ENCODE measurements around the gene SCT.

SCT gene

DNA sequence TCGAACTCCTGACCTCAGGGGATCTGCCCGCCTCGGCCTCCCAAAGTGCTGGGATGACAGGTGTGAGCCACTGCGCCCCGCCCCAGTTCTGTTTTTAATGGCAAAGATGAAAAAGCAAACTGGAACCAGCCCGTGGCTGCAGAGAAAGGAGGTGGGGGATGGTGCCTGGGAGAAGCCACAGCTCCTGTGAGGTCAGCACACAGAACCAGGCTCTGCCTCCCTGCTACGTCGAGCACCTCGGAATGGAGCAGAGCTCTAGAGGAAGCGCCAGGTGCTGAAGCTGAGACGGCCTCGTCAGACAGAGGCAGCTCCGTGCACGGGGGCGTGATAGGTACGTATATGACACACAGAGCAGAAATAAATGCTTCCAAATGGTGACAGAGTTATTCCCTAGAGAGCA lies 18.6 kb upstream of the SCT start:
- ATAC-seq, result no peak
- TF ChIP-seq ARNTL (CRISPR knock-in tag; IDR thresholded peaks at IDR 0.05; ENCODE audit: borderline replicate concordance, low read depth) (no peak), CSRNP3 (CRISPR knock-in tag; IDR thresholded peaks at IDR 0.05) (no peak), BACH2 (CRISPR knock-in tag; IDR thresholded peaks at IDR 0.05; ENCODE audit: borderline replicate concordance) (no peak), PPARA (CRISPR knock-in tag; IDR thresholded peaks at IDR 0.05; ENCODE audit: borderline replicate concordance) (no peak), ESRRG (CRISPR knock-in tag; IDR thresholded peaks at IDR 0.05) (no peak), ZFP3 (CRISPR knock-in tag; IDR thresholded peaks at IDR 0.05) (no peak), TOX (CRISPR knock-in tag; IDR thresholded peaks at IDR 0.05; ENCODE audit: borderline replicate concordance) (no peak), PATZ1 (CRISPR knock-in tag; IDR thresholded peaks at IDR 0.05; ENCODE audit: borderline replicate concordance) (no peak), ZNF8 (CRISPR knock-in tag; IDR thresholded peaks at IDR 0.05) (no peak), ZNF565 (CRISPR knock-in tag; conservative IDR thresholded peaks at IDR 0.05; ENCODE audit: low read depth) (no peak), POU6F1 (CRISPR knock-in tag; IDR thresholded peaks at IDR 0.05; ENCODE audit: borderline replicate concordance, low read depth) (no peak), RARB (CRISPR knock-in tag; IDR thresholded peaks at IDR 0.05) (no peak), ZFP30 (CRISPR knock-in tag; IDR thresholded peaks at IDR 0.05) (no peak), OSR1 (CRISPR knock-in tag; IDR thresholded peaks at IDR 0.05) (no peak), ISL1 (CRISPR knock-in tag; IDR thresholded peaks at IDR 0.05) (no peak), SNAI2 (CRISPR knock-in tag; IDR thresholded peaks at IDR 0.05) (no peak), TSHZ2 (CRISPR knock-in tag; IDR thresholded peaks at IDR 0.05) (no peak), TCF4 (CRISPR knock-in tag; IDR thresholded peaks at IDR 0.05; ENCODE audit: borderline replicate concordance) (no peak)
- TF ChIP-seq, protein P1, sequence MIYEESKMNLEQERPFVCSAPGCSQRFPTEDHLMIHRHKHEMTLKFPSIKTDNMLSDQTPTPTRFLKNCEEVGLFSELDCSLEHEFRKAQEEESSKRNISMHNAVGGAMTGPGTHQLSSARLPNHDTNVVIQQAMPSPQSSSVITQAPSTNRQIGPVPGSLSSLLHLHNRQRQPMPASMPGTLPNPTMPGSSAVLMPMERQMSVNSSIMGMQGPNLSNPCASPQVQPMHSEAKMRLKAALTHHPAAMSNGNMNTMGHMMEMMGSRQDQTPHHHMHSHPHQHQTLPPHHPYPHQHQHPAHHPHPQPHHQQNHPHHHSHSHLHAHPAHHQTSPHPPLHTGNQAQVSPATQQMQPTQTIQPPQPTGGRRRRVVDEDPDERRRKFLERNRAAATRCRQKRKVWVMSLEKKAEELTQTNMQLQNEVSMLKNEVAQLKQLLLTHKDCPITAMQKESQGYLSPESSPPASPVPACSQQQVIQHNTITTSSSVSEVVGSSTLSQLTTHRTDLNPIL (CRISPR knock-in tag; IDR thresholded peaks at IDR 0.05; ENCODE audit: low read depth), result no peak

DNA sequence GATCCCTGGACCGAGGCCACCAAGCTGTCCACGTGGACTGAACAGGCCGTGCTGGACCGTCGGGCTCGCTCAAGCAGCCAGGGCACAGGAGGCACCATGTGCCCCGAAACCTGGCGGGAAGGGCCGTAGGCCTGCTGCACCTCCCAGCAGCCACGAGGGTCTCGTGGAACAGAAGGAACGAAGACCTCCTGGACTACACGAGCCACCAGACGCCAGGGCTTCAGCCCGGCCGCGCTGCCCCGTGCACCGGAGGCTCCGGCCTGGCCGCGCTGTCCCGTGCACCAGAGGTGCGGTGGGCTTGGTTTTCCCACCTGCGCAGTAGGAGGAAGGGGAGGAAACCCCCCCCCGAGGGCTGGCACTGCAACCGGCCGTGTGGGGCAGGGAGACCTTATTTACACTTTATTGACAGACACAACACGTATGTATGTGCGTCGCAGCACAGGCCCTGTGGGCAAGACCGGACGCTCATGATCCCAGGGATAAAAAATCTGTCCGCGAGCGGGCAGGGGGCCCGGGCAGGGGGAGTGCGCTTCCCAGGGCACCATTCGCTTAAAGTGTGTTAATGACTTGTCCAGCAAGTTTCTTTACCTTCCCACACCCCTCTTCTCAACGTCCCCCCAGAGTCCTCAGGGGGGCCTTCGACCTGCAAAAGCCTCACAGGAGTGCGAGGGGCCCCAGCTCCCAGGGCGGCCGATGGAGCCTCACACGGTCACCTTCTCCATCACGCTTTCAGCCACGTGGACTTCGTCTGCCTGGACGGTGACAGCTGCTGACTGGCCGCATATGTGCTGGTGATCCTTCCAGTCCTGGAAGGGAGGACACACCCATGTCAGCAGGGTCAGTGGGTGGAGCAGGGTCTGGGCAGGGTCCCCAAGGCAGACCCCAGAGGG lies 17.1 kb upstream of the SCT start:
- ATAC-seq, result no peak; the same call in 2 of the 3 replicates
- TF ChIP-seq ZFP3 (CRISPR knock-in tag; IDR thresholded peaks at IDR 0.05) (no peak), GLIS3 (CRISPR knock-in tag; IDR thresholded peaks at IDR 0.05) (no peak), OSR1 (CRISPR knock-in tag; IDR thresholded peaks at IDR 0.05) (no peak), BACH2 (CRISPR knock-in tag; IDR thresholded peaks at IDR 0.05; ENCODE audit: borderline replicate concordance) (no peak), SNAI2 (CRISPR knock-in tag; IDR thresholded peaks at IDR 0.05) (no peak), ISL1 (CRISPR knock-in tag; IDR thresholded peaks at IDR 0.05) (no peak), TCF4 (CRISPR knock-in tag; IDR thresholded peaks at IDR 0.05; ENCODE audit: borderline replicate concordance) (no peak), ZC3H10 (CRISPR knock-in tag; IDR thresholded peaks at IDR 0.05) (no peak), TOX (CRISPR knock-in tag; IDR thresholded peaks at IDR 0.05; ENCODE audit: borderline replicate concordance) (no peak), ZNF565 (CRISPR knock-in tag; conservative IDR thresholded peaks at IDR 0.05; ENCODE audit: low read depth) (no peak), PPARA (CRISPR knock-in tag; IDR thresholded peaks at IDR 0.05; ENCODE audit: borderline replicate concordance) (no peak), ZFP30 (CRISPR knock-in tag; IDR thresholded peaks at IDR 0.05) (no peak), ESRRG (CRISPR knock-in tag; IDR thresholded peaks at IDR 0.05) (no peak), ZNF8 (CRISPR knock-in tag; IDR thresholded peaks at IDR 0.05) (no peak), PATZ1 (CRISPR knock-in tag; IDR thresholded peaks at IDR 0.05; ENCODE audit: borderline replicate concordance) (no peak), ARNTL (CRISPR knock-in tag; IDR thresholded peaks at IDR 0.05; ENCODE audit: borderline replicate concordance, low read depth) (no peak), POU6F1 (CRISPR knock-in tag; IDR thresholded peaks at IDR 0.05; ENCODE audit: borderline replicate concordance, low read depth) (no peak), RARB (CRISPR knock-in tag; IDR thresholded peaks at IDR 0.05) (no peak)
- TF ChIP-seq, protein P1 (CRISPR knock-in tag; IDR thresholded peaks at IDR 0.05; ENCODE audit: low read depth), result no peak

All from SK-N-SH treated with all-trans-retinoic acid at 6 μM for 48 hours (cell line).